Stomach (tissue), 9 donors: ENCODE measurements around the gene UNC45A. TPM values are rescaled to one million over a fixed set of nuclear protein-coding genes. Genes with fewer than 3 reads are reported as not detected.

Experiments
- DNase-seq, 2 donors: peaks; one replicate each; pipeline versions ENCODE4 v3.0.0 to v3.0.0-alpha.2; 2013 to 2019
- H3K27ac ChIP-seq, 5 donors: fragments of 200-600 bp in 4 of 5; sonication (generic) in 4 of 5; one replicate each; pipeline ENCODE4 v1.5.1; 2013 to 2019; ENCODE audit warnings: mild to moderate bottlenecking in 1 of 5, moderate library complexity in 1 of 5
- H3K27me3 ChIP-seq, 3 donors: fragments of 200-600 bp; sonication (generic); one replicate each; pipeline ENCODE4 v1.5.1; 2017 to 2019; ENCODE audit warnings: mixed run types in 1 of 3
- H3K36me3 ChIP-seq, 4 donors: fragments of 200-600 bp; sonication (generic); 1 replicate in 3 of 4; 2 replicates in 1 of 4; pipeline ENCODE4 v1.5.1; 2016 to 2019
- H3K4me1 ChIP-seq, 4 donors: fragments of 200-600 bp; sonication (generic); one replicate each; pipeline ENCODE4 v1.5.1; 2016 to 2019
- H3K4me3 ChIP-seq, 4 donors: fragments of 200-600 bp; sonication (generic) in 3 of 4; one replicate each; pipeline ENCODE4 v1.5.1; 2016 to 2019; ENCODE audit warnings: mild to moderate bottlenecking in 1 of 4
- H3K9me3 ChIP-seq, 4 donors: fragments of 200-600 bp; sonication (generic); one replicate each; pipeline ENCODE4 v1.5.1; 2016 to 2019
- CTCF ChIP-seq, 7 experiments: fragments of 450-650 bp in 4 of 7; fragments of 200-600 bp in 3 of 7; sonication (generic) in 3 of 7; IDR thresholded peaks; one replicate each; pipeline ENCODE4 v1.5.1; 2016 to 2019; ENCODE audit warnings: antibody characterized with exemption in 7 of 7, control low read depth in 2 of 7, mild to moderate bottlenecking in 1 of 7
- EP300 ChIP-seq: sonication (generic); formaldehyde crosslinking; IDR thresholded peaks from one replicate; pipeline ENCODE4 v1.6.1; 2017; ENCODE audit warnings: antibody characterized with exemption
- POLR2A ChIP-seq, 4 donors: fragments of 450-650 bp; IDR thresholded peaks; one replicate each; pipeline ENCODE4 v1.6.1; 2016; ENCODE audit warnings: antibody characterized with exemption in 4 of 4, control low read depth in 2 of 4, mild to moderate bottlenecking in 1 of 4, moderate library complexity in 1 of 4
- POLR2AphosphoS5 ChIP-seq, 3 donors: sonication (generic); formaldehyde crosslinking; IDR thresholded peaks; one replicate each; pipeline ENCODE4 v1.6.1; 2016; ENCODE audit warnings: antibody characterized with exemption in 3 of 3
- WGBS, 5 donors: extraction: QIAGEN DNeasy Blood & Tissue Kit in 3 of 5; methylation state at CpG; one replicate each; pipeline versions ENCODE4 v1.1.5 to v1.1.7; 2013 to 2018; 5-methylcytosine and 5-hydroxymethylcytosine counted together
- intact Hi-C: fragments of 100-400 bp; cut with DNase I; formaldehyde crosslinking; loops from one replicate; pipeline ENCODE4 v1.15.1; 2023; ENCODE audit warnings: low total_unique reads
- polyA plus RNA-seq, 3 donors: library from polyadenylated mRNA; stranded (reverse); fragments of 200-250 nt; gene quantifications; one replicate each; pipeline ENCODE4 v1.2.3, GENCODE V29; 2013
- total RNA-seq, 5 donors: library from RNA; depleted of rRNA; stranded (reverse); fragments of >200 nt; gene quantifications; one replicate each; pipeline versions ENCODE4 v1.1.0 to v1.2.3, GENCODE V29; 2014 to 2016
- donor health status: healthy with polysubstance abuse.
- donor health status: Bipolar disorder and iron deficiency.
- donor health status: healthy.

UNC45A gene
- total and polyA plus RNA-seq, 8 donors, result 28.0 to 63.8 (median 43.0) TPM

- H3K9me3 ChIP-seq, result no peaks in the 10 kb centered on the region
- H3K4me1 ChIP-seq, result peaks cover 0 to 23% (median 11%) of the 10 kb centered on the region in 4 donors
- intact Hi-C loops, result no loop called here
- no peak for DNase-seq
- no peak overlapping the region for H3K27ac ChIP-seq
- H3K4me3 ChIP-seq, result no peak overlapping the region
- no peaks in the 10 kb centered on the region for H3K27me3 ChIP-seq
- TF ChIP-seq CTCF (IDR thresholded peaks at IDR 0.05), result no peak
- TF ChIP-seq POLR2AphosphoS5 (IDR thresholded peaks at IDR 0.05), result no peak
- no peak for TF ChIP-seq POLR2A (IDR thresholded peaks at IDR 0.05)
- H3K36me3 ChIP-seq, result no peaks in the 10 kb centered on the region
- WGBS, 5 donors, result 81 to 94% (median 86%) methylated on average over 7 of the region's 7 CpGs
Measured at GRCh38 chr15:90989040-90989768, 54.1 kb downstream of the UNC45A start.

GRCh38 chr15:90990446-90990845 is 55.4 kb downstream of the UNC45A start:
- intact Hi-C loops, result no loop called here
- no peaks in the 10 kb centered on the region for H3K36me3 ChIP-seq
- no peak for TF ChIP-seq EP300
- no peak for TF ChIP-seq POLR2A (IDR thresholded peaks at IDR 0.05)
- no peak for TF ChIP-seq CTCF (IDR thresholded peaks at IDR 0.05)
- TF ChIP-seq POLR2AphosphoS5 (IDR thresholded peaks at IDR 0.05), result no peak
- no peak overlapping the region for H3K27ac ChIP-seq
- DNase-seq, result no peak
- 95 to 100% (median 96%) methylated on average over 4 of the region's 4 CpGs for WGBS, 5 donors
- H3K4me1 ChIP-seq, result peaks cover 0 to 30% (median 15%) of the 10 kb centered on the region in 4 donors
- no peak overlapping the region for H3K4me3 ChIP-seq
- no peaks in the 10 kb centered on the region for H3K9me3 ChIP-seq
- H3K27me3 ChIP-seq, result no peaks in the 10 kb centered on the region

GRCh38 chr15:90991587-90992285 is 56.7 kb downstream of the UNC45A start:
- Histone ChIP-seq H3K9me3 (no peaks in the 10 kb centered on the region), H3K4me1 (peaks cover 0 to 34% (median 16%) of the 10 kb centered on the region in 4 donors), H3K27me3 (no peaks in the 10 kb centered on the region), H3K36me3 (no peaks in the 10 kb centered on the region), H3K4me3 (no peak overlapping the region), H3K27ac (no peak overlapping the region)
- TF ChIP-seq POLR2A (IDR thresholded peaks at IDR 0.05), result no peak
- no peak for TF ChIP-seq POLR2AphosphoS5 (IDR thresholded peaks at IDR 0.05)
- TF ChIP-seq CTCF (IDR thresholded peaks at IDR 0.05), result no peak
- no peak for TF ChIP-seq EP300
- WGBS, 5 donors, result 76 to 87% (median 82%) methylated on average over 6 of the region's 6 CpGs
- intact Hi-C loops, result no loop called here
- DNase-seq, result peak in 1 of 2 donors; percentile 8

GRCh38 chr15:90994059-90994416 is 59.0 kb downstream of the UNC45A start:
- intact Hi-C loops, result no loop called here
- Histone ChIP-seq H3K4me3 (peak overlapping the region; percentile 84 to 89 (median 86)), H3K4me1 (peaks cover 0 to 23% (median 14%) of the 10 kb centered on the region in 4 donors), H3K36me3 (peaks cover 7 to 21% (median 18%) of the 10 kb centered on the region in 4 donors), H3K9me3 (no peaks in the 10 kb centered on the region), H3K27ac (peak overlapping the region; percentile 77 to 97 (median 91)), H3K27me3 (no peaks in the 10 kb centered on the region)
- 0 to 1% (median 1%) methylated on average over 29 to 50 of the region's 50 CpGs for WGBS, 5 donors
- TF ChIP-seq EP300 (no peak), POLR2A (IDR thresholded peaks at IDR 0.05) (no peak), POLR2AphosphoS5 (IDR thresholded peaks at IDR 0.05) (no peak)
- peak in 1 of 2 donors; percentile 26 for DNase-seq
